Left ventricle myocardium inferior (tissue), 1 donor: ENCODE measurements around the gene RNF212. TPM values are rescaled to one million over a fixed set of nuclear protein-coding genes. Genes with fewer than 3 reads are reported as not detected.
A peak's percentile ranks its signal among the peaks of the same experiment; 100 is the strongest.

Experiments used
- DNase-seq: peaks from one replicate; pipeline ENCODE4 v3.0.0-alpha.2; 2020
- H3K27ac ChIP-seq: fragments of 200-600 bp; replicated peaks from 2 replicates; pipeline ENCODE4 v1.8.0; 2021
- H3K27me3 ChIP-seq: fragments of 200-600 bp; 2 replicates; pipeline ENCODE4 v1.8.0; 2021; ENCODE audit warnings: low read depth
- H3K36me3 ChIP-seq: fragments of 200-600 bp; 2 replicates; pipeline ENCODE4 v1.8.0; 2021
- H3K4me1 ChIP-seq: fragments of 200-600 bp; 2 replicates; pipeline ENCODE4 v1.8.0; 2021
- H3K4me3 ChIP-seq: fragments of 200-600 bp; 2 replicates; pipeline ENCODE4 v1.8.0; 2021; ENCODE audit warnings: mild to moderate bottlenecking, moderate library complexity
- H3K9me3 ChIP-seq: fragments of 200-600 bp; replicated peaks from 2 replicates; pipeline ENCODE4 v1.8.0; 2021
- intact Hi-C: fragments of 100-400 bp; cut with micrococcal nuclease; formaldehyde crosslinking; loops from one replicate; pipeline ENCODE4 v1.11.0; 2022
- total RNA-seq: library from RNA; stranded (reverse); fragmentation: NEBNext Ultra II Directional; extraction: Animal tissue kit (Norgen Biotek cat#: 25700); gene quantifications from one replicate; pipeline ENCODE4 v1.2.1, GENCODE V29; 2021
- TF ChIP-seq, protein P1 (sequence below): fragments of 200-600 bp; IDR thresholded peaks from 2 replicates; pipeline ENCODE4 v1.8.0; 2021; ENCODE audit warnings: antibody characterized with exemption, mild to moderate bottlenecking, borderline replicate concordance
- donor health status: DM: no; HTN: yes; CAD: no; lungs with severe emphysema.

The RNF212 gene
- total RNA-seq, 1 donor from 2014 or later, result not detected

DNA sequence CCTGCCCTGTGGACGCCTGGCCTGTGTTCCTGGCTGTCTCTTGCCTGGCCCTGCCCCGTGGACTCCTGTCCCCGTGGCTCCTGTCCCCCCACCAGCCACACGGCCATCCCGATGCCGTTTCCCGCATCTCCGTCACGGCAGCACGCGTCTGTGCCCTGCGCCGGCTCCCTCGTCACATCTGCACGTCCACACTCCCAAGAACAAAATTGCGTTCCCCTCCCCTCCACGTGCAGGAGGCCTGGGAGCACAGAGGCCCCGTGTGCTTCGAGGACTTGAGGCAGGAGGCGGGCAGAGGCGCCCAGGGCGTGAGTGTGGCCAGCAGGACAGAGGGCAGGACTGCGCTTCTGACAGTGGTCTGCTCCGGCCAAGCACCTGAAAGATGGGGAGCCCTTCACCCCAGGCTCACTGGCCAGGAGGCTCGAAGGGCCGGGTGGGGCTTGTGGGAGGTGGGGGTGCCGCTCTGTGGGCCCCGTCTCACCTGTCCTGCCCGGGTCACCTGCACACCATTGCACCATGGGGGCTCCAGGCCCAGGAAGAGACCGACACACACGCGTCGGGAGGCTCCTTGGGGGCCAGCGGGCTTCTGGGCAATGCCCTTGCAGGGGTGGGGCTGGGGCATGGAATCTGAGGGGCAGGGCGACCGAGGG, 84.7 kb downstream of the RNF212 start:
- Histone ChIP-seq H3K9me3 (no peaks in the 10 kb centered on the region), H3K27ac (no peak overlapping the region), H3K36me3 (peaks cover 10% of the 10 kb centered on the region), H3K27me3 (peaks cover 49% of the 10 kb centered on the region), H3K4me1 (peaks cover 11% of the 10 kb centered on the region), H3K4me3 (no peak overlapping the region)
- intact Hi-C loops, result no loop called here
- TF ChIP-seq, protein P1, sequence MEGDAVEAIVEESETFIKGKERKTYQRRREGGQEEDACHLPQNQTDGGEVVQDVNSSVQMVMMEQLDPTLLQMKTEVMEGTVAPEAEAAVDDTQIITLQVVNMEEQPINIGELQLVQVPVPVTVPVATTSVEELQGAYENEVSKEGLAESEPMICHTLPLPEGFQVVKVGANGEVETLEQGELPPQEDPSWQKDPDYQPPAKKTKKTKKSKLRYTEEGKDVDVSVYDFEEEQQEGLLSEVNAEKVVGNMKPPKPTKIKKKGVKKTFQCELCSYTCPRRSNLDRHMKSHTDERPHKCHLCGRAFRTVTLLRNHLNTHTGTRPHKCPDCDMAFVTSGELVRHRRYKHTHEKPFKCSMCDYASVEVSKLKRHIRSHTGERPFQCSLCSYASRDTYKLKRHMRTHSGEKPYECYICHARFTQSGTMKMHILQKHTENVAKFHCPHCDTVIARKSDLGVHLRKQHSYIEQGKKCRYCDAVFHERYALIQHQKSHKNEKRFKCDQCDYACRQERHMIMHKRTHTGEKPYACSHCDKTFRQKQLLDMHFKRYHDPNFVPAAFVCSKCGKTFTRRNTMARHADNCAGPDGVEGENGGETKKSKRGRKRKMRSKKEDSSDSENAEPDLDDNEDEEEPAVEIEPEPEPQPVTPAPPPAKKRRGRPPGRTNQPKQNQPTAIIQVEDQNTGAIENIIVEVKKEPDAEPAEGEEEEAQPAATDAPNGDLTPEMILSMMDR, result no peak
- no peak for DNase-seq

DNA sequence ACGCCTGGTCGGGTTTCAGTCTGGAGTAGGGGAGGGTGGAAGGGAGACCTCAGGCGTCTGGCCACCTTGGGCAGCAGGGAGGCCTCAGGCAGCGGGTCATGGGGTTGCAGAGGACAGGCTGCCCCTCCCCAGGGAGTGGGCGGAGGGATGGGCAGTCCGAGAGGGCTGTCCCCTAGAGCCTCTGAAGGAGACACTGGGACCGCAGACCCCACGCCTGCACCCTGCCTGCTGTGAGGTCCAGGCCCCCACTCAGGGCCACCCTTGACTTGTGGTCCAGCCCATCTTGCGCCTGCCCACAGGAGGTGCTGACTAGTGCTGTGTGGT, 85.5 kb downstream of the RNF212 start:
- Histone ChIP-seq H3K27ac (no peak overlapping the region), H3K9me3 (no peaks in the 10 kb centered on the region), H3K27me3 (peaks cover 41% of the 10 kb centered on the region), H3K4me1 (peaks cover 11% of the 10 kb centered on the region), H3K36me3 (peaks cover 10% of the 10 kb centered on the region), H3K4me3 (no peak overlapping the region)
- no peak for DNase-seq
- intact Hi-C loops, result no loop called here
- TF ChIP-seq, protein P1, result no peak

DNA sequence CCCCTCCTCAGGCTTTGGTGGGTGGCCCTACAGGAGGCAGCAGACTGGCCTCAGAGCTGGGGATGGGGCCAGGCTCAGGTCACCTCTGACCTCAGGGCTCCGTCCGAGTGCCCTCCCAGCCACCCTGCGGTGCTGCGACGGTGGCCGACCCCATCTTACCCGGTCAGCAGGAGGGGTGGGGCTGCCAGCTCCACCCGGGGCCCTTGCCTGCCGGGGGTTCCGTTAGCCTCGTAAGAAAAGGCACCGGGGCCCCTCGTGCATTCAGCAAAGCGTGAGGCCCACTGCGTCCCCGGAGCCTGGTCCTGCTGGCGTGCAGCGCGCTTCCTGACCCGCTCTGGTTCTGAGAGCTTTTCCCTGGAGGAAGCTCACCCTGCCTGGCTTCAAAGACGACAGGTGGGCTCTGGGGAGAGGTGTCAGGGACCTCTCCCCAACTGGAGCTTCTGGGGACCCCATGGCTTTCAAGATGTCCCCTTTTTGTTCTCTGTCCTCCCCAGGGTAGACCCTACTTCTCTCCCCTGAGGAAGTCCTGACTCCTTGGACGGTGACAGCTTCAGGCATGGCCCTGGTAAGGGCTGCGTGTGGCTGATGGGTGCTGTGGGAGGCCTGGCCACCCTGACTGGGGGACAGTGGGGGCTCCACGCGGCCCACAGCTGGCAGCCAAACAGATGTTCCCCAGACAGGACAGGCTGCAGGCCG, 86.0 kb downstream of the RNF212 start:
- Histone ChIP-seq H3K36me3 (peaks cover 10% of the 10 kb centered on the region), H3K27me3 (peaks cover 36% of the 10 kb centered on the region), H3K4me1 (peaks cover 11% of the 10 kb centered on the region), H3K27ac (no peak overlapping the region), H3K9me3 (no peaks in the 10 kb centered on the region), H3K4me3 (no peak overlapping the region)
- intact Hi-C loops, result no loop called here
- no peak for DNase-seq
- TF ChIP-seq, protein P1, result no peak

DNA sequence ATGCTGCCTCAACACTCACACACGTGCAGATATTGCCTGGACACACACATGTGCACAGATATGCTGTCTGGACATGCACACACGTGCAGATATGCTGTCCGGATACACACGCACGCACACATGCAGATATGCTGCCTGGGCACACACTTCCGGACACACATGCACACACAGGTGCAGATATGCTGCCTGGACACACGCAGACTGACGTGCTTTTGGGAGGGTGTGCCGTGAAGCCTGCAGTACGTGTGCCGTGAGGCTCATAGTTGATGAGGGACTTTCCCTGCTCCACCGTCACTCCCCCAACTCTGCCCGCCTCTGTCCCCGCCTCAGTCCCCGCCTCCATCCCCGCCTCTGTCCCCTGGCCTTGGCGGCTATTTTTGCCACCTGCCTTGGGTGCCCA, 87.2 kb downstream of the RNF212 start:
- no peaks in the 10 kb centered on the region for H3K9me3 ChIP-seq
- DNase-seq, result peak; percentile 39
- H3K27ac ChIP-seq, result no peak overlapping the region

DNA sequence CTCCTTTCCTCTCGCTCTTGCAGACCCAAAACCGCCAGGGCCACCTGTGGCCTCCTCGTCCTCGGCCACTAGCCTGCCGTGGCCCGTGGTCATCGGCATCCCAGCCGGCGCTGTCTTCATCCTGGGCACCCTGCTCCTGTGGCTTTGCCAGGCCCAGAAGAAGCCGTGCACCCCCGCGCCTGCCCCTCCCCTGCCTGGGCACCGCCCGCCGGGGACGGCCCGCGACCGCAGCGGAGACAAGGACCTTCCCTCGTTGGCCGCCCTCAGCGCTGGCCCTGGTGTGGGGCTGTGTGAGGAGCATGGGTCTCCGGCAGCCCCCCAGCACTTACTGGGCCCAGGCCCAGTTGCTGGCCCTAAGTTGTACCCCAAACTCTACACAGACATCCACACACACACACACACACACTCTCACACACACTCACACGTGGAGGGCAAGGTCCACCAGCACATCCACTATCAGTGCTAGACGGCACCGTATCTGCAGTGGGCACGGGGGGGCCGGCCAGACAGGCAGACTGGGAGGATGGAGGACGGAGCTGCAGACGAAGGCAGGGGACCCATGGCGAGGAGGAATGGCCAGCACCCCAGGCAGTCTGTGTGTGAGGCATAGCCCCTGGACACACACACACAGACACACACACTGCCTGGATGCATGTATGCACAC, 88.3 kb downstream of the RNF212 start:
- intact Hi-C loops, result no loop called here
- Histone ChIP-seq H3K27ac (no peak overlapping the region), H3K27me3 (peaks cover 13% of the 10 kb centered on the region), H3K9me3 (no peaks in the 10 kb centered on the region), H3K36me3 (peaks cover 10% of the 10 kb centered on the region), H3K4me3 (no peak overlapping the region), H3K4me1 (peaks cover 11% of the 10 kb centered on the region)
- DNase-seq, result no peak
- TF ChIP-seq, protein P1, result no peak

More for the DNA sequence above, 87.2 kb downstream of the RNF212 start:
- peaks cover 24% of the 10 kb centered on the region for H3K27me3 ChIP-seq
- intact Hi-C loops, result no loop called here
- peaks cover 10% of the 10 kb centered on the region for H3K36me3 ChIP-seq
- H3K4me1 ChIP-seq, result peaks cover 11% of the 10 kb centered on the region
- TF ChIP-seq, protein P1, result no peak
- H3K4me3 ChIP-seq, result no peak overlapping the region
